Activated CD4-positive, alpha-beta memory T cell treated with anti-CD3 and anti-CD28 coated beads for 36 hours (primary cell): ENCODE results near the gene AKR1C2. TPM values are rescaled to one million over a fixed set of nuclear protein-coding genes. Genes with fewer than 3 reads are reported as not detected.
"Not testable (repeated sequence)": the region's sequence is repeated elsewhere in the genome, so short reads cannot be mapped to it uniquely, and the experiment has no call there.

Experiments
- CTCF ChIA-PET: fragments of 350-600 bp; sonication (Branson Sonifier 250); formaldehyde crosslinking; loops from one replicate; lab custom pipeline; 2021; ENCODE audit warnings: antibody characterized with exemption, inconsistent platforms; lab: Charles Lee
- POLR2A ChIA-PET: fragments of 350-600 bp; sonication (Branson Sonifier 250); formaldehyde crosslinking; loops from one replicate; lab custom pipeline; 2021; ENCODE audit warnings: antibody characterized with exemption; lab: Charles Lee
- DNase-seq: peaks from one replicate; pipeline ENCODE4 v3.0.0-alpha.2; 2020
- H3K27ac Mint-ChIP-seq: one replicate; pipeline ENCODE4 v1.8.0; 2021; ENCODE audit warnings: mixed read lengths
- H3K27me3 Mint-ChIP-seq: one replicate; pipeline ENCODE4 v1.8.0; 2021; ENCODE audit warnings: mixed read lengths
- H3K36me3 Mint-ChIP-seq: one replicate; pipeline ENCODE4 v1.8.0; 2021; ENCODE audit warnings: mixed read lengths
- H3K4me1 Mint-ChIP-seq: one replicate; pipeline ENCODE4 v1.8.0; 2021; ENCODE audit warnings: low read depth, mixed read lengths
- H3K4me3 Mint-ChIP-seq: one replicate; pipeline ENCODE4 v1.8.0; 2021; ENCODE audit warnings: mild to moderate bottlenecking, mixed read lengths
- H3K9me3 Mint-ChIP-seq: one replicate; pipeline ENCODE4 v1.8.0; 2021; ENCODE audit warnings: mixed read lengths
- intact Hi-C: fragments of 100-400 bp; cut with micrococcal nuclease; formaldehyde crosslinking; loops from one replicate; pipeline ENCODE4 v1.15.1; 2023
- total RNA-seq, 2 experiments: library from RNA; stranded (reverse); gene quantifications; one replicate each; pipeline ENCODE4 v1.2.3, GENCODE V29; 2021

AKR1C2 gene
- total RNA-seq, 2 experiments from 2014 or later, result 0.17 TPM; not detected in 1

DNA sequence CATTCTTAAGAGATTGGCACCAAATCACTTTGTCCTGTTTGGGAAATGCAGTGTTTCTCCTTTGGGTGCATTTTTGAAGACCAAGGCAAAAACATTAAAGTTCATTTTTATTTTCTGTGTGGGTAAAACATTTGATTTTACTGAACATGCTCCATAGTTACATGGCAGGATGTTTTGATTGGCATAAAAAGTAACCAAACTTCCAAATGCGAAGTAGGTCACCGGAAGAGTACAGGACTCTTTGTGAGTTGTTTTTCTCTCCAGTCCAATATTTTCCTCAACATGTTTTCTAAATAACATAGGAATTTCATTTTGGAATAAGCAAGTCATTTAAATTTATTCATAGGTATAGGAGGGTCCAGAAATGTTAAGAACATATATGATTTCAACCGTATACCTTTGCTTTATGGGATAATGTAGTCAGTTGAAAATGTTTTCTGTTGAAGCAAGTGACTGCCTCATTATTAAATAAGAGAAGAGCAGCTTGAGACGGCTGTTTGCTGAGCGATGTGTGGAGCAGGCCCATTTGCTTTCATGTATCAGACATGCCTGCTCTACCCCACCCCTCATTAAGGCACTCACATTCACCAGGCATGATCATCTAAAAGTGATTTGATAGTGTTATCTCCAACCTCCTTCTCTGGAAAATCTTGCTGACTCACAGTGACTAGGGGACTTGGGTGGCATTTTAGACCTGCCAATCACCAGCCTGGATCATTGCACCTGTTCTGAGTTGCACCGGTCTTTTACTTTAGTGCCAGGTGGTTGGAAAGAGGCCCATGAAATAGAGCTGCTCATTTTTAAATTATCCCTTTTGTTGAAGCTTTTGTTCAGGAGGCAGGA is 16.3 kb upstream of the AKR1C2 start:
- H3K36me3 Mint-ChIP-seq, H3K4me3 Mint-ChIP-seq, H3K9me3 Mint-ChIP-seq, H3K27me3 Mint-ChIP-seq, POLR2A ChIA-PET, H3K4me1 Mint-ChIP-seq, CTCF ChIA-PET, H3K27ac Mint-ChIP-seq, DNase-seq: not testable (repeated sequence)
- intact Hi-C loops, result loop anchor here (5.0 kb wide), 1 partner anchor 362 kb away; no protein-coding TSS in a partner anchor

DNA sequence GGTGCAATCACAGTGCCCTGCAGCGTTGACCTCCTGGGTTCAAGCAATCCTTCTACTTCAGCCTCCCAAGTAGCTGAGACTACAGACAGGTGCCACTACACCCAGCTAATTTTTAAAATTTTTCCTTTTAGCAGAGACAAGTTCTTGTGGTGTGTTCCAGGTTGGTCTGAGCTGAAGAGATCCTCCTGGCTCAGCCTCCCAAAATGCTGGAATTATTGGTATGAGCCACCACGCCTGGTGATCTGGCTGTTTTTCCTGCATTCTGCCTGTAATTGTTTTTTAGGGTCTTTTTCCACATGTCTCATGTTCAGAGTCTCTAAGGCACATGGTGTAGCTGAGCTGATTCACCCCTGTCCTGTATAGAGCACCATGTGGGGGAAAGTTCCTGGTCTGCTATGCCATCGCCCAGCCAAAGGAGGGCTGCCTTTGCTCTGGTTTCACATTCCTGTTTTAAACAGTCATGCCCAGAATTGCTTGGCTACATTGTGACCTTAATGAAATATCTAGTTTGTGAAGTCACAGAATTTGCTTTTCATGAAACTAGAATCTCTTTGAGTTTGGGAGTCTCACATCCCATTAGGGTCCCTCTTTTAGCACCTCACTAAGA is 15.1 kb upstream of the AKR1C2 start:
- not testable (repeated sequence) for H3K27me3 Mint-ChIP-seq, H3K9me3 Mint-ChIP-seq

DNA sequence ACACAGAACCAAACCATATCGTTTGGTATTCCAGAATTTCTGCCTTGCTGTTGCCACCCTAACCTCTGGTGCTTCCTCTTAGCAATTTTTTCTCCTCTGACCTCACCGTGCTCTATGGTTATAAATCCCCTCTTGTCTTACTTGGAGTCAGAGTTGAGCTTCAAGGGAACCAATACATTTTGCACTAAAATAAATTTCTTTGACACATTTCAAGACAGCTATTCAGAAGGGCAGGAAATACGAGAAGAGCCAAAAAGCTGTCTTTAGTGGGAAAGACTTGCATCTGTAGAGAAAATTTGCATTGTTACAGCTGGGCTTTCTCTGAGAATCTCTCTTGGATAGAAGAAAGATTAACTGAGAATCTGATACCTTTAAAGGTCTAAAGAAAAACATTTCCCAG is 14.5 kb upstream of the AKR1C2 start:
- ChIA-PET POLR2A (no interaction called here), CTCF (no interaction called here)
- Mint-ChIP-seq H3K9me3 (no peaks in the 10 kb centered on the region), H3K4me3 (no peak overlapping the region), H3K4me1 (no peaks in the 10 kb centered on the region), H3K36me3 (no peaks in the 10 kb centered on the region), H3K27me3 (no peaks in the 10 kb centered on the region), H3K27ac (no peak overlapping the region)
- intact Hi-C loops, result loop anchor here (5.0 kb wide), 1 partner anchor 364 kb away; no protein-coding TSS in a partner anchor
- no peak for DNase-seq

More for the DNA sequence above, 15.1 kb upstream of the AKR1C2 start:
- H3K36me3 Mint-ChIP-seq, CTCF ChIA-PET, DNase-seq, H3K4me1 Mint-ChIP-seq, H3K27ac Mint-ChIP-seq, POLR2A ChIA-PET, H3K4me3 Mint-ChIP-seq: not testable (repeated sequence)
- intact Hi-C loops, result loop anchor here (5.0 kb wide), 1 partner anchor 364 kb away; no protein-coding TSS in a partner anchor

DNA sequence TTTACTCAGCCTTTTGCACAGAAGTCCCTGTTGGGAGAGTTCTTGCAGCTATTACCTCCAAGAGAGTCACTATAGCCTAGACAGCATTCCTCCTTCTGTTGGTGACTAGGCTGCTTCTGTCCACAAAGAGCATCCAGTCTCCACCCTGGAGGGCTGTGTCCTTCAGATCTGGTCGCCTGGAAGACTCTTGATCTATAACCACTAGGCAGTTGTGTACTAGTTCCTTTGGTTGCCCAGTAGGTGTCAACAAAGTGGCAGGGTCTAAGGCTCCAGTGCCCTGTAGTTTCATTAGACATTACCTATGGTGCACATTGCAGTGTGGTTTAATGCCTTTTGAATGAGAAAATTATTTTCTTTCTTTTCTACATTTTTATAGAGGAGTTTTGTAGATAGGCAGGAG is 11.3 kb upstream of the AKR1C2 start:
- Mint-ChIP-seq H3K9me3 (no peaks in the 10 kb centered on the region), H3K27ac (no peak overlapping the region), H3K36me3 (no peaks in the 10 kb centered on the region), H3K4me3 (no peak overlapping the region), H3K27me3 (no peaks in the 10 kb centered on the region), H3K4me1 (no peaks in the 10 kb centered on the region)
- no peak for DNase-seq
- ChIA-PET POLR2A (no interaction called here), CTCF (no interaction called here)
- intact Hi-C loops, result loop anchor here (5.0 kb wide), 1 partner anchor 367 kb away; no protein-coding TSS in a partner anchor

DNA sequence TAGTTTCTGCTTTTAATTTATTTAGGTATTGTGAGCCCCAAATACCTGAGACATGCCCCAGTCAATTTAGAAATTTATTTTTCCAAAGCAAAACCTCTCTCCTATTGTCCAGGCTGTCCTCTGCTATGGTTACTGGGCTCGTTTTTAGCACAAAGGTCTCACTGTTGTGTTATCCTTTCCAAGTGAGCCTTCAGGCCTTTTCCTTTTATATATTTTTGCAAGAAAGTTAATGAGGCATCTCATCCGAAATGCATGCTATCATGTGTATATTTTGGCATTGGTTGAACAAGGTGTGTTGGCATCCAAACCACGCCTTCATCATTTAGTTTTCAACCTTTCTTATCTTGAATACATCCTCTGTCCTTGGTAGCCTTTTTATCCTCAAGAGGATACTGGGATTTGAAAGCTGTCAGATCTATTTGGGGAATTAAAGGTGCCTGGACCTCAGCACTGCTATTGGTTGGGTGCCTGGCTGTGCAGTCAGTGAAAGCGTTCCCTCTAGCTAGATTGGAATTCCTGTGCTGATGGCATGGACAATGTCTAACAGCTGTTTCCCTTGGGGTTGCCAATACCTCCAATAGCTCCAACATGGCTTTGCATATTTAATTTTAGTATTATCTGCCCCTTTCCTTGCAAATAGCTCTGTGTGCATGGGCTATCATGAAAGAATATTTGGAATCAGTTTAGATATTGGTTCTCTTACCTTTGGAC is 10.7 kb upstream of the AKR1C2 start:
- H3K9me3 Mint-ChIP-seq, H3K27ac Mint-ChIP-seq, H3K27me3 Mint-ChIP-seq, intact Hi-C loops, H3K4me3 Mint-ChIP-seq, H3K36me3 Mint-ChIP-seq, DNase-seq, CTCF ChIA-PET, H3K4me1 Mint-ChIP-seq, POLR2A ChIA-PET: not testable (repeated sequence)

DNA sequence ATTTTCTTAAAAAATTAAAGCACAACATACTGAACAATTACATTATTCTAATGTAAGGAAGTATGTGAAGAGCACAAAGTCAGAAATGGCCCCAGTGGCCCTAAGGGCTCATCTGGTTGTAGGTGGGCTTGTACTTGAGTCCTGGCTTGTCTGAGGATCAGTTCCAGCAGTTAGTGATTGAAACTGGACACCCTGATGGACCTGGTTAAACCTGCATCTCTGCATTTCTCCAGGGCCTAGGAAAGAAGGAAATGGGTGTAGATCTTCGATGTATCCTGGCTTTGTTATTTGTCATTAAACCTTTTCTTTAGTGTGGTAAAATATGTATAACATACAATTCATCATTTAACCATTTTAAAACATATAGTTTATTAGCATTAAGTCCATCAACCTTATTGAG is 9.7 kb upstream of the AKR1C2 start:
- ChIA-PET CTCF (no interaction called here), POLR2A (no interaction called here)
- intact Hi-C loops, result no loop called here
- Mint-ChIP-seq H3K27ac (no peak overlapping the region), H3K36me3 (no peaks in the 10 kb centered on the region), H3K27me3 (peaks cover under 1% of the 10 kb centered on the region), H3K4me1 (no peaks in the 10 kb centered on the region), H3K9me3 (no peaks in the 10 kb centered on the region), H3K4me3 (no peak overlapping the region)
- DNase-seq, result no peak

DNA sequence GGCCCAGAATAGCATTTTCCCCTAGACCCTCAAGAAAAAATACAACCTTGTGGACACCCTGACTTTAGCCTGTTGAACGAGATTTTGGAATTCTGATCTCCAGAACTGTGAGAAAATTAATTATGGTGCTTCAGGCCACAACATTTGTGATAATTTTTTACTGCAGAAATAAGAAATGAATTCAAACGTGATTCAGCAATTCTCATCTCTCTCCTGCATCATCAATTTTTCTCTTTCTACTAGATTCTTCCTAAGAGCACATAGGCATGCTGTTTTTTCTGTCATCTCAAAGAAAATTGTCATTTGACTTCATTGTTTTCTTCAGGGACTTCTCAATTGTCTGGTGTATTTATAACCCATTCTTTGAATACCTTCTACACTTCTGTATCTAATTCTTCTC is 8.9 kb upstream of the AKR1C2 start:
- H3K4me1 Mint-ChIP-seq, result no peaks in the 10 kb centered on the region
- intact Hi-C loops, result no loop called here
- no peaks in the 10 kb centered on the region for H3K9me3 Mint-ChIP-seq
- DNase-seq, result no peak
- peaks cover 1% of the 10 kb centered on the region for H3K27me3 Mint-ChIP-seq
- no peaks in the 10 kb centered on the region for H3K36me3 Mint-ChIP-seq
- H3K27ac Mint-ChIP-seq, result no peak overlapping the region
- POLR2A ChIA-PET, result no interaction called here
- H3K4me3 Mint-ChIP-seq, result no peak overlapping the region
- CTCF ChIA-PET, result no interaction called here

DNA sequence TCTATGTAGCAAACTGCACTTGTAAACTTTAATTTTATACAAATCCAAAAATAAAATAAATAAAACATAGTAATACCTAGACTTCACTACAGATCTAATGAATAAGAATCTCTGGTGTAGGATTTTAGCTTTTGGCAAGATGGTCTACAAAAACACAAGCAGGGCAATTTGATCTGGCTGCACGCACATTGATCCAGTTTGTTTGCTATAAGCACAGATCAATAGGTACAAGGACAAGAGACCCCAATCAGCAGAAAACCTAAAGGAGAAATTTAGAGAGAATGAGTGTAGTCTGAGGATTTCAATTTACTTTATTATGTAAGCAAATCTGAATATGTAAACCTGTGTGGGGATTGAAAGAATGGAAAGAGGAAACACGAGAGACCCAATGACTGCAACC is 7.7 kb upstream of the AKR1C2 start:
- H3K4me3 Mint-ChIP-seq, DNase-seq, H3K36me3 Mint-ChIP-seq, POLR2A ChIA-PET, H3K27ac Mint-ChIP-seq, H3K9me3 Mint-ChIP-seq, intact Hi-C loops, H3K27me3 Mint-ChIP-seq, H3K4me1 Mint-ChIP-seq, CTCF ChIA-PET: not testable (repeated sequence)

DNA sequence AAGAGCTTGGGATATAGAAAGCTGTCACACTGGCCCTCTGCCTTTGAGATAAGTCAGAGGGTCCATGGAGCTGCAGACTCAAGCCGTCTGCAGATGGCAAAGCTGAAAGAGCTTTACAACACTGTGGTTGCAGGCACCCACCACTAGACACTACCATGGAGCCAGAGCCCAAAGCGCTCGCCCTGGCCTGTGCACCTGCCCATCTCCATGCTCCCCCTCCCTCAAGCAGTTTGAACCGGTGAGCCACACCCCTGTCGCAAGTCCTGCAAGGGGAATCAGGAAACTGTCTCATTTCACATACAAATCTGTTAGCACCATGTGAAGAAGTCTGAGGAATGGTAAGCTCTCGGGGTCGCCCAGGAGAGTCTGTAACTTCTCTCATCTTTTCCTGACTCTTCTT is 6.4 kb upstream of the AKR1C2 start:
- H3K4me3 Mint-ChIP-seq, CTCF ChIA-PET, DNase-seq, H3K27me3 Mint-ChIP-seq, H3K27ac Mint-ChIP-seq, H3K4me1 Mint-ChIP-seq, H3K9me3 Mint-ChIP-seq, intact Hi-C loops, POLR2A ChIA-PET, H3K36me3 Mint-ChIP-seq: not testable (repeated sequence)

DNA sequence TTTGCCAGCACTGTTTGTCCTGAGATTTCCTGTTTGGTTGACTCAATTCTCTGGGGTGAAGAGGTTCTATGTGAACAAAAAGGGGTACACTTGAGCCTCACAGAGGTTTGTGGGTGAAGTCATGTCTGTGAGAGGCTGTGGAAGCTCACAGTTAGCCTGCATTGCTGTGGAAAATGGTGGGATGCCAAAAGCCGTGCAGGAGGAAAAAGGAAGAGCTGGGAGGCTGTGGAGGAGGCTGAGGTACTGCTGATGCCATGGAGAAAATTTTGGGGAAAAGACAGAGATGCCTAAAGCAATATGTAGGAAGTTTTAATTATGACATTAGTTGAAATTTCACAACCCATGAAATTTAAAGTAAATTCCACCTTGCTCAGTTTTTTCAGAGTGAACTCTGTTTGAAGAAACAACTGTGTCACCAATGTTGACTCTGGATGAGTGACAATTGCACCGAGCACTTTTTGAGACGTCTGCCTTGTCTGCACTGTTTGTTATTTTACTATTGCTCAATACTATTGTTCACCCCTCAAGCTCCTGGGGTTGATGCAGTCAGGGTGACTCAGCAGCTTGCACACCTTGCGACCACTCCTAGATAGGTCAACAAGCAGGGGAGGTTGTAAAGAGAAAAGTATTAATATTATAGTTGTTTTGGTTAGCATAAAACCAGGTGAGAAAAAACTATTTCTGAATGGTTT is 5.3 kb upstream of the AKR1C2 start:
- H3K4me1 Mint-ChIP-seq, POLR2A ChIA-PET, H3K27ac Mint-ChIP-seq, H3K4me3 Mint-ChIP-seq, H3K36me3 Mint-ChIP-seq, intact Hi-C loops, DNase-seq, CTCF ChIA-PET, H3K9me3 Mint-ChIP-seq, H3K27me3 Mint-ChIP-seq: not testable (repeated sequence)

DNA sequence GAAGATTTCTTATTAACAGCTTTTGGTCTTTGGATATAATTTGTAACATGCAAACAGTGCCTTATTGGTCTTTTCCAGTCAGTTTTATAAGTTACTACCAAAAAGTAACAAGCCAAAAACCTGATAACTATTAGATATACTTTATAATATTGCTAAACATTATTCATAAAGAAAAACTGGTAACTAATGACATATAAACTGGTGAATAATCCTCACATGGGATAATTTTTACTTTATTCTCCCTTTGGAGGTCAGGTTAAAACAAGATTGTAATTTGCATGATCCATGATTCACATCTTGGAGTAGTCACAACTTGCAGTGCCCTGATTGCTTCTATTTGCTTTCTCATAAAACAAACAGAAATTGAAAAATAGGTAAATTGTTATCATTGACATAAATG is 844 bp upstream of the AKR1C2 start:
- H3K36me3 Mint-ChIP-seq, POLR2A ChIA-PET, H3K9me3 Mint-ChIP-seq, DNase-seq, H3K4me1 Mint-ChIP-seq, intact Hi-C loops, H3K4me3 Mint-ChIP-seq, CTCF ChIA-PET, H3K27ac Mint-ChIP-seq: not testable (repeated sequence)
- peaks cover 13% of the 10 kb centered on the region for H3K27me3 Mint-ChIP-seq

DNA sequence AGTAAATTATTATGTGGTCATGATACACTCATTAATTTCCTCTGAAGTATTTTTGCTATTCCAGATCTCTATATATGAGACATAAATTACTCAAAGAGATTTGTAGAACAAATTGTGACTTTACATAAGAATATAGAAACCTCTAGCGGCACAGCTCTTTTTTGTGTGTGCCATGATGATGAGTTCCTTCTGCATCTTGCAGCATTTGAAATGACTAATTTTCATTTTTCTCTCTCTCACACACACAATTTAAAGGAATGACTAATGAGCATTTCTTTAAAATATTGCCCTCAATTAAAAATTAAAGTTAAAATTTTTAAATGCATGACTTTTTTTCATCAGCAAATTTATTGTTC is 351 bp upstream of the AKR1C2 start:
- H3K27ac Mint-ChIP-seq, H3K36me3 Mint-ChIP-seq, DNase-seq, CTCF ChIA-PET, H3K4me3 Mint-ChIP-seq, intact Hi-C loops, POLR2A ChIA-PET, H3K9me3 Mint-ChIP-seq, H3K4me1 Mint-ChIP-seq: not testable (repeated sequence)
- H3K27me3 Mint-ChIP-seq, result peaks cover 13% of the 10 kb centered on the region
